ENCODE measurements around the gene RAPGEF3.

DNA sequence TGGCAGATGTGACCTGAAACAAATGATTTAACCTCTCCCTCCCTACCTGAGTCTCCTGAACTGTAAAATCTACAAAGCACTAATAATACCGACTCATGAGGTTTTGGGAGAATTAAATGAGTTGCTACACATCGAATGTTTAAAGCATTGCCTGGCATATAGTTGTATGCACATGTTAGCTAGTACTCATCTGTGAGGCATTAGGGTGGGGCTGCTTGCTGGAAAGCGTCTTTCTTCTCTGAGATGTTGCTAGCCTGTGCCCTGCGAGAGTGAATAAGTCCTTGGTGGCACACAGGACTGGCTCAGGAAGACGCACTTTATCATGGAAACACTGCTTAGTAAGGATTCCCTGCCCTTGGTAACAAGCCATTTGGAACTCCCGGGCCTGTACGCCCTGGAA, 6.1 kb downstream of the RAPGEF3 start:
- no peak for TF ChIP-seq POLR2AphosphoS5 (IDR thresholded peaks at IDR 0.05; ENCODE audit: borderline replicate concordance, low read depth, low read length)
- TF ChIP-seq EZH2 (IDR thresholded peaks at IDR 0.05): no peak

Data from SK-N-MC (cell line).